ENCODE results near the gene ANKMY1.

The ANKMY1 gene

DNA sequence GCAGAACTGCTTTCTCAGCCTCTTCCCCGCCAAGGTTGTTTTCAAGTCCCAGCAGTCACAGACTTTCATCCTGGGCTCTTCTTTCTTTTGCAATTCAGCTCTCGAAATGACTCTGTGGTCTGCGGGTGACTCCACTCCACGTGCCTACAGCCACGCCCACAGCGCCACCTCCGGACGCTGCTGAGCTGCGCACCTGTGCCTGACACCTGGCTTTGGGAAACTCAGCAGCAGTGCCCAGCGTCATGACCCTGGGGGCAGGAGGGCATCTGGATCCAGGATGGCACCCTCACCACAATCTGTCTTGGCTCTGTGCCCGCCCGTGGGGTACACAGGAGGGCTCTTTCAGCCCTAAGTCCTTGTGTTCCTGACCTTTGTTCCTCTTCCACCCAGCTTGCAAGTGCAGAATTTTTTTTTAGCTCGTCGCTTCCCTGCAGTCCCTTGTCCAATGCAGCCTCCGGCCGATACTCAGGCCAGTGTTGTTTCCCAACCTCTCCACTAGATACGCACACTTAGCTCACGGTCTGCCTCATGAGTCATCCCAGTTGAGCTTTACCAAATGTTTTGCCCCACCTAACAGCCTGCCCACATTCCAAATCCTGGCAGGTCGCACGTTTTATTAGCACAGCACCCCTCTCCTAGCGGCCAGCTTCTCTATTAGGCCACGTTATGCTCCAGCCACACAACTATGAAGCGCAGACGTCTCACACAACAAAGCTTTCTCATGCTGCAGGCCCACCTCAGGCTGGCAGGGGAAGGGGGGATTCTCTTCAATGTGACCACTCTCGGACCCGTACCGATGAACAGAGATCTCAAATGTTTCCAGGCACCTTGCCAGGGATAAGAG is 22.2 kb upstream of the ANKMY1 start:
- DNase-seq (ENCODE audit: low spot score) = no peak

- DNase-seq (ENCODE audit: low spot score) = no peak
Measured at GRCh38 chr2:240579071-240579762, 21.4 kb upstream of the ANKMY1 start.

DNA sequence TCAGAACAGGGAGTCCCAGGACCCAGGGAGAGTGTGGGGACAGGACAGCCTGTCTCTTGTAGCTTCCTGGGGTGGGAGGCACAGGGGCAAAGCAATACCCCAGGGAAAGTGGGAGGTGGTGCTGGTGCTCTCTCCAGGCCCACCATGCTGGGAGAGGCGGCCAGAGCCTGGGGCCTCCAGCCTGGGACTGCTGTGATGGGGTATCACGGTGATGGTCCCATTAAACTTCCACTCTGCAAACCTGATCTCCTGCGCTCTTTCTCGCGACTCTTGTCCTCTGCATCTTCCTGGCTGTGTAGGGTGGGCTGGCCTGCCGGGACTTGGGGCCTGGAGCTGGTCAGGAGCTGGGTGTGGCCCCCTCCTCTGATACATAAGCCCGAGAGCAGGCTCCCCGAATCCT is 20.7 kb upstream of the ANKMY1 start:
- no peak for DNase-seq (ENCODE audit: low spot score)

DNA sequence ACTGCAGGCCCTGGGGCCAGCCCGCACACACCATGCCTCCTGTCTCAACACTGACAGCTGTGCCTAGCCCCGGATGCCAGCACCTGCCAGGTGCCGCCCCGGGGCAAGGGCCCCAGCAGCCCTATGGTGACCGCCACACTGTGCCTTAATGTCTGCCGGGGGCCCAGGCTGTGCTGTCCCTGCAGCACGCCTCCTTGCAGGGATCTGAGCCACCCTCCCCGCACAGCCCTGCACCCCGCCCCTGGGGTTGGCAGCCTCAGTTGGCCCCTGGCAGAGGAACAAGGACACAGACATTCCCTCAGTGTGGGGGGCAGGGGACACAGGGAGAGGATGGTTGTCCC is 20.3 kb upstream of the ANKMY1 start:
- DNase-seq (ENCODE audit: low spot score) = no peak

DNA sequence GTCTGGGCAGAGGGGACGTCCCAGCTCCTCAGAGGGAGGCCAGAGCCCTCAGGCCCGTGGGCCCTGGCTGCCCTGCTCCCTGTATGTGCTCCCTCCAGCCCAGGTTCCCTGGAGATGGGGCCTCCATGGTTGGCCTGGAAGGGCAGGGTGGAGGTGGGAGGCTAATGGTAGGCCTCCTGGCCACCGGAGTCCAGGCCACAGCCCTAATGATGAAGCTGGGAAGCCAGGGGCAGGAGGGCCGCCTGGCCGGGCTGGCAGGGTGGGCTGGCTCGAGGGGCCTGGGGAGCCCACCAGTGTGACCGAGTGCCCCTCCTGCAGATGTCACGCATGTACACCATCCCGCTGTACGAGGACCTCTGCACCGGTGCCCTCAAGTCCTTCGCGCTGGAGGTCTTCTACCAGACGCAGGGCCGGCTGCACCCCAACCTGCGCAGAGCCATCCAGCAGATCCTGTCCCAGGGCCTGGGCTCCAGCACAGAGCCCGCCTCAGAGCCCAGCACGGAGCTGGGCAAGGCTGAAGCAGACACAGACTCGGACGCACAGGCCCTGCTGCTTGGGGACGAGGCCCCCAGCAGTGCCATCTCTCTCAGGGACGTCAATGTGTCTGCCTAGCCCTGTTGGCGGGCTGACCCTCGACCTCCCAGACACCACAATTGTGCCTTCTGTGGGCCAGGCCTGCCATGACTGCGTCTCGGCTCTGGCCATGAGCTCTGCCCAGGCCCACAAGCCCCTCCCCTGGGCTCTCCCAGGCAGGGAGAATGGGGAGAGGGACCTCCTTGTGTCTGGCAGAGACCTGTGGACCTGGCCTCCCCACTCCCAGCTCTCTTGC is 19.7 kb upstream of the ANKMY1 start:
- DNase-seq (ENCODE audit: low spot score) = no peak

DNA sequence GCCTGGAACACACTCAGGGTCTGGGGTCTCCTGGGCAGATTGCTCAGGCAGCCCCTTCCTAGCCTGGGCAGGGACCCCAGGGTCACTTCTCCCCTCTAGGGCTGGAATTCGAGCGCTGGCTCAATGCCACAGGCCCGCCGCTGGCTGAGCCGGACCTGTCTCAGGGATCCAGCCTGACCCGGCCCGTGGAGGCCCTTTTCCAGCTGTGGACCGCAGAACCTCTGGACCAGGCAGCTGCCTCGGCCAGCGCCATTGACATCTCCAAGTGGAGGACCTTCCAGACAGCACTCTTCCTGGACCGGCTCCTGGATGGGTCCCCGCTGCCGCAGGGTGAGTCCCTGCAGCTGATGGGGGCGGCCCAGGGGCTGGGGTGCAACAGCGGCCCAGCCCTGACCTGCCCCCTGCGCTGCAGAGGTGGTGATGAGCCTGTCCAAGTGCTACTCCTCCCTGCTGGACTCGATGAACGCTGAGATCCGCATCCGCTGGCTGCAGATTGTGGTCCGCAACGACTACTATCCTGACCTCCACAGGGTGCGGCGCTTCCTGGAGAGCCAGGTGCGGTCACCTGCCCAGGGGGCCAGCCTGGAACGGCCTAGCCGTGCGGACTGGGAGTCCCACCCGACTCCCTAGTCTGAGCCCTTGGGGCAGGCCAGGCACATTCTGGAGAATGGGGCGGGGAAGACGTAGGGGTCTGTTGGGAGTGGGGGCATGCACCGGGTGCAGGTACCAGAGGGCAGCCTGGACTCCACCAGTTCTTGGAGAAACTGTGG is 18.8 kb upstream of the ANKMY1 start:
- no peak for DNase-seq (ENCODE audit: low spot score)

DNA sequence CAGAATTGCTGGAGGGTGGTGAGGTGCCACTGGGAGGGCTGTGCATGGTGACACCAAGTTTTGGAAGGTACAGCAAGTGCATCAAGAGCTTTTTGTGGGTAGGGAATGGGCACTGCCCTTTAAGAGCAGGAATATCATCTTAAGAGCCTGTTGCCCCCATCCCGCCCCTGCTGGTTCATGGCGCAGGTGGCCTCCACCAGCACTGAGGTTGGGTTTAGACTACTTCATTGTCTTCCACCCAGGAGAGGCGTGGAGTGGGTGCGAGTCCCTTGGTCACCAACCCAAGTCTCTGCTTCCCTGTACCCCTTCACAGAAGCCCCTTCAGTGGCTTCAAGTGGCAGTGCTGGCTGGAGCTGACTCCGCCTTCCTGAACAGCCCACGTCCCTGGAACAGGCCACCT is 18.2 kb upstream of the ANKMY1 start:
- no peak for DNase-seq (ENCODE audit: low spot score)

- DNase-seq (ENCODE audit: low spot score) = no peak
Measured at GRCh38 chr2:240575101-240575965, 17.5 kb upstream of the ANKMY1 start.

DNA sequence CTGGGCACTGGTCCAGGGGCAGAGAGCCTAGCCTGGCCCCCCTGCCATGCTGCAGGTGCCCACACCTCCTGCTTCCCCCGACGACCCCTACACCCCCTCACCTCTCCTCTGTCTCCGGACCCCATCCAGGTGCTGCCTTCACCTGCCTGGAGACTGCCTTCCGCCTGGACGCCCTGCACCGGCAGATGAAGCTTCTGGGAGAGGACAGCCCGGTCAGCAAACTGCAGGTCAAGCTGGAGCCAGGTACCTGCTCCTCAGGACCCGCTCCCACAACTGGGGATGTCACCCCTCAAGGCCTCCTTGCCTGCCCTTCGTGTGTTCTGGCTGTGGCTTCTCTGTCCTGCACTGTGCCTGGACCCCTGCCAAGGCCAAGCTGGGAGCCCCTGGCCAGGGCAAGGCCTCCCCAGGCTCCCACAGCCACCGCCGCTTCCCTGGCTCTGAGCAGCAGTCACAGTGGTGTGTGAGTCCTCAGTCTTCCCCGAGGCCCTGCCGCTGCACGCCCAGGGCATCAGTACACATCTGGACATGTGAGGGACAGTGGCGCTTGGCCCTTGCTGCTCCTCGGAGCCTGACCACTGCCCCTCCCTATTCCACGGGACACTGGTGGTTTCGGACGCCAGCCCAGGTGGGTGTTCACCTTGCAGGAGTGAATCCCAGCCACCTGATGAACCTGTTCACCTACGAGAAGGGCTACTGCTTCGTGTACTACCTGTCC is 16.8 kb upstream of the ANKMY1 start:
- DNase-seq (ENCODE audit: low spot score) = no peak

GRCh38 chr2:240573516-240574385 is 16.0 kb upstream of the ANKMY1 start:
- DNase-seq (ENCODE audit: low spot score) = no peak

GRCh38 chr2:240573071-240573515 is 15.3 kb upstream of the ANKMY1 start:
- no peak for DNase-seq (ENCODE audit: low spot score)

GRCh38 chr2:240572141-240573031 is 14.6 kb upstream of the ANKMY1 start:
- no peak for DNase-seq (ENCODE audit: low spot score)

DNA sequence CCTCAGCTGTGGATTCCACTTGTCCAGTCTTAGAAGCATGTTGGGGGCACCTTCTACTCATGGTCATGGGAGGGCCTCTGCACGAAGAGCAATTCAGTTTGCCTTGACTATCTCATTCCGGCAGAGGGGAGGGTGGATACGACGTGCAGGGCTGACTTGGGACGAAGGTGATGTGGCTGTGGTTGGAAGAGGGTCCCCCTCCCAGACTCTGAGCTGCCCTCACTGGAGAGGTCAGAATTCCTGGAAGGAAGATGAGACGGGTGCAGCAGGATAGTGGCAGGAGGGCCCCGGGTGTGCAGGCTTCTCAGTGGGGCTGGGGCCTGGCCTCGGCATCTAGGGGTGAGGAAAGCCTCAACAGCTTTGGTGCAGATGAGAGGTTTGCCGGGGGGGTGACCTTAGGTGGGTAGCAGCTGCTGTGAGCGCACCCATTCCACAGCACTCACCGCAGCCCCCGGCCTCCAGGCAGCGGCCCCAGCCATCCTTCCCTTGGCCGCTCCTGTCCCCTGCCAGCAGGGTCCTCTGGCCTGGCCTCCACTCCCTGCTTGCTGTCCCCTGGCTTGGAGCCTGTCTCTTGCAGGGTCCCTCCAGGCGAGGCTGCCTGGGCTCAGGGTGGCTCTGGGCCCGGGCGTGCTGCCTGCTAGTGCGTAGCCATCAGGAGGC is 13.7 kb upstream of the ANKMY1 start:
- DNase-seq (ENCODE audit: low spot score) = no peak

DNA sequence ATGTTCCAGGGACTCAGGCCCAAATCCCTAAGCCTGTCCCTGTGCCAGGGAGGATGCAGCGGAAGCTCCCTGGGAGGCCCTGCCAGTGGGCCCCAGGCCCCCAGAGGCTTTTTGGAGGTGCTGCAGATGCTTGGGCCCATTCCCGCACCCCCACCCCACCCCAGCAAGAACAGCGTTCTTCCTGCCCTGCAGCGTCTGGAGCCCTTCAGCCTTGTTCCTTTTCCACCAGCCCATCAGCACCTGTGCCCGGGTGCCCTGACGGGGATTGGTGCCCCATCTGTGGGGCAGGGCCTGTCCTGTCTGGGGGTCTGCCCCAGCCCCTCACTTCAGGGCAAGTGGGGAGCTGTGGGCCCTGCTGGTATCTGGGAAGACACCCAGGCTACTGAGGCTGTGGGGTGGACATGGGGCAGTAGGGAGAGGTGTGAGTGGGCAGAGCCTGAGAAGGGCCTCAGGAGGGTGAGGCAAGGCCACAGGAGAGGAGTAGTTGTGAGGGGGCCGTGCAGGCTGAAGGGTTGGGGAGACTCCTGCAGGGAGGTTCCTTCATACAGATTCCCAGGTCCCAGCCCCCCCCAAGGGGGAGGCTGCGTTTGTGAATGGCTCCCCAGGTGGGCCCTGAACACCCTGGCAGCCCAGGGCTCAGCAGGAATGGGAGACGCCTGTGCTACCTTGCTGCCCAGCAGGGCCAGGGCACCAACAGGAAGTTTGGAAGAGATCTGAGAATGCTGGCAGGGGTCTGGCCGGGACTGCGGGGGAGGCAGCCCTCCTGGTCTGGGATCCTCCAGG is 12.9 kb upstream of the ANKMY1 start:
- no peak for DNase-seq (ENCODE audit: low spot score)

GRCh38 chr2:240569998-240570530 is 12.3 kb upstream of the ANKMY1 start:
- no peak for DNase-seq (ENCODE audit: low spot score)

GRCh38 chr2:240569523-240569997 is 11.8 kb upstream of the ANKMY1 start:
- no peak for DNase-seq (ENCODE audit: low spot score)

All from hematopoietic multipotent progenitor cell treated with erythropoietin and hydrocortisone succinate and interleukin-3 and kit ligand, for 15 days (in vitro differentiated cells).